Inferior parietal cortex (tissue), 1 donor: ENCODE results near the gene SPTSSA.
"Not testable (repeated sequence)": the region's sequence is repeated elsewhere in the genome, so short reads cannot be mapped to it uniquely, and the experiment has no call there.

Experiments
- DNase-seq: peaks from one replicate; pipeline ENCODE4 v3.0.0-alpha.2; 2016; ENCODE audit errors: extremely low spot score

Gene SPTSSA, protein sequence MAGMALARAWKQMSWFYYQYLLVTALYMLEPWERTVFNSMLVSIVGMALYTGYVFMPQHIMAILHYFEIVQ

DNA sequence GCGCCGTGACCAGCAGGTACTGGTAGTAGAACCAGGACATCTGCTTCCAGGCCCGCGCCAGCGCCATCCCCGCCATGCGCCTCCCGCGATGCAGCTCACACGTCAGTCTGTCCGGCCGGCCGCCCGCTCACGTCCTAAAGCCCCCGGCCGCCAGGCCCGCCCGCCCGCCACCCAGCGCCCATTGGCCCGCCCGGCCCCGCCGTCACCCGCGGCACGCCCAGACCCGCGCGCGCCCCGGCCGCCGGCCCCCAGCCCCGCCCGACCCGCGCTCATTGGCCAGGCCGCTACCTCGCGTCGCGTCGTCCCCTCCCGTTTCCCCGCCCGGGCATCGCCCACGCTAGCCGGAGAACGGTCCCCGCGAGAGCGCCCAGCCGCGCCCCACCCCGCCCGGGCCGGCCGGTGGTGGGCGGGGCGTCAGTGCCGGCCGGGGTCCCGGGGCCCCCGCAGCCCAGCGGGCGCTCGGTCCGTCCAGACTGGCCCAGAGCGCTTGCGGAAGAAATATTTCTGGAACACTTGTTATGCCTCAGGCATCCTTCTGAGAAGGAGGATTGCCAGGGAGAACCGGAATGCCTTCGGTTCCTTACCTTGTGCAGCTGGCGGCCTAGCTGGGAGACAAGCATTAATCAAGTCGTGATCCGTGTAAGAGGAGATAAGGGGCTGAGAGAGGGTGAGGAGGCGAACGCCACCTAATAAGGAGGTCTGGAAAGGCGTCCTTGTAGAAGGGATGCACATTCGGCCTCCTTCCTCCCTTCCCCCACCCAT is at the start of gene SPTSSA:
SPTSSA (minus strand) TSS at position 109 of the 762 bp plus-strand sequence; CDS start at position 76, 33 bp downstream.
- DNase-seq, result peak; percentile 75

DNA sequence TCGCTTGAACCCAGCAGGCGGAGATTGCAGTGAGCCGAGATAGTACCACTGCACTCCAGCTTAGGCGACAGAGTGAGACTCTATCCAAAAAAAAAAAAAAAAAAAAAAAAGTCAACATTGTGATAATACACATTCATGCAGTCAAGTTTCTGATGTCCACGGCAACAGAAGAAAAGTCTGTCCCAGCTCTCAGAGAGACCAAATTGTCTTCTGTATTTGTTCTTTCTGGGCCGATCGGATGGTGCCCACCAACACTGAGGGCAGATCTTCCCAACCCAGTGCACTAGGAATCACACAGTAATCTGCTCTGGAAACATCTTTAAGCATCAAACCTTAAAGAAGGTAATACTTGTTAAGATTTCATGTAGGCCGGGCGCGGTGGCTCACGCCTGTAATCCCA is 45.8 kb upstream of the SPTSSA start:
- no peak for DNase-seq

DNA sequence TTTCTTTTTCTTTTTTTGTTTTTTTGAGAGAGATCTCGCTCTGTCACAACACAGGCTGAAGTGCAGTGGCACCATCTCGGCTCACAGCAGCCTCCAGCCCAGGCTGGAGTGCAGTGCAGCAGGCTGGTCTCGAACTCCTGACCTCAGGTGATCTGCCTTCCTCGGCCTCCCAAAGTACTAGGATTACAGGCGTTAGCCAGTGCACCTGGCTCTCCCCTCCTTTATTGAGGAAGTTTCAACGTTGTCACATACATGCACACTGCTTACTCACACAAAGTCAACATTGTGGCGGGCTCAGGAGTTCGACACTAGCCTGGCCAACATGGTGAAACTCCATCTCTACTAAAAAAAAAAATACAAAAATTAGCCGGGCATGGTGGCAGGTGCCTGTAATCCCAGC is 45.4 kb upstream of the SPTSSA start:
- DNase-seq, result no peak

DNA sequence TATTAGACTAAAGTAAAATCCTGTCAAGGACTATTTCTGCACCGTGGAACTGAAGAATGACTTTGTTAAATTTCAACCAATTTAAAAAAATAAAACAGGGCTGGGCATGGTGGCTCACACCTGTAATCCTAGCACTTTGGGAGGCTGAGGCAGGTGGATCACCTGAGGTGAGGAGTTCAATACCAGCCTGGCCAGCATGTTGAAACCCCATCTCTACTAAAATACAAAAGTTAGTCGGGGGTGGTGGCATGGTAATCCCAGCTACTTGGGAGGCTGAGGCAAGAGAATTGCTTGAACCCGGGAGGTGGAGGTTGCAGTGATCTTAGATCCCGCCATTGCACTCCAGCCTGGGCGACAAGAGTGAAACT is 43.1 kb upstream of the SPTSSA start:
- DNase-seq, result not testable (repeated sequence)

DNA sequence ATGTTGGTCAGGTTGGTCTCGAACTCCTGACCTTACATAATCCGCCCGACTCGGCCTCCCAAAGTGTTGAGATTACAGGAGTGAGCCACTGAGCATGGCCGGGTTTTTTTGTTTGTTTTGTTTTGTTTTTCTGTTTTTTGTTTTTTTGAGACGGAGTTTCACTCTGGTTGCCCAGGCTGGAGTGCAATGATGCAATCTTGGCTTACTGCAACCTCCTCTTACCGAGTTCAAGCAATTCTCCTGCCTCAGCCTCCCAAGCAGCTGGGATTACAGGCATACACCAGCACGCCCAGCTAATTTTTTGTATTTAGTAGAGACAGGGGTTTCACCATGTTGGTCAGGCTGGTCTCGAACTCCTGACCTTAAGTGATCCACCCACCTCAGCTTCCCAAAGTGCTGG is 42.0 kb upstream of the SPTSSA start:
- not testable (repeated sequence) for DNase-seq

DNA sequence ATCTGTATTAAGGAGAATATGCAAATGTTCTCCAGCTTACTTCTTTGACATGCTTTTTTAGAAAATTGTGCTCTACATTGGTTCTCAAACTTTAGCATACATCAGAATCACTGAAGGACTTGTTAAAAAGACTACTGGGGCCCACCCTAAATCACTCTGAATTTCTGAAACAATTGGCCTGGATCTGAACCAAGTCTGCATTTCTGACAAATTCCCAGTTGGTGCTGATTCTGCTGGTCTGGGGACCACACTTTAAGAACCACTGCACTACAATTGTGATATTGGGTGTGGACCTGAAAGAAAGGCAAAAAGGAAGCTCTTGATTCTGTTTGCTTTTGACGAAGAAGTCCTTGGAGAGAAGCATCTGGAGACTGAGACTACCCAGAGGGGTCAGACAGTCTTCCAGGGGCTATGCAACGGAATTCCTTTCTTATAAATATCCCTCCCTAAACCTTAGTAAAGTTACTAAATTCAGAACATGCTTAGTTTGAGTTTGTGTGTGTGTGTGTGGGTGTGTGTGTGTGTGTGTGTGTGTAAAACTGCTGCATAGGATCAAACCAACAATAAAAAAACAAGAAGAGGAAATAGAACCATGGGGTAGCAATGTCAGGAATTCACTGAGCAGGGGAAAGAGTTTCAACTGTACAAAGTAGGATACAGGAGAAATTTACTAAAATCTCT is 40.6 kb upstream of the SPTSSA start:
- no peak for DNase-seq

DNA sequence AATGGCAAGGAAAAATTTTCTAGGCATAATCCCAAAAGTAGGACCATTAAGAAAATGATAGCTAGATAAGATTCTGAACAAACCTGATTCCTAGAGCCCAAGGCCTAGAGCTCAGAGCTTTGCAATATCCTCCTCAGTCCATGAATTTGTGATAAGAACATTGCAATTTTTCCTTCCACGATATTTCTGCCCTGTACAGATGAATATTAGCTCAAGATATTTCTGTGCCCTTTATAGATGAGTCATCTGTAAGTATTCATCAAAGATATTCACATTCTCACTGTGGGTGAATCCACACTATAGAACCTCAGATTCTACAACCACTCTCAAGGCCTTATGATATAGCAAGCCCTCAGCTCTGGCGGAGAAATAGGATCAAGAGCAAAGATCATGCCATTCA is 40.0 kb upstream of the SPTSSA start:
- DNase-seq, result no peak

DNA sequence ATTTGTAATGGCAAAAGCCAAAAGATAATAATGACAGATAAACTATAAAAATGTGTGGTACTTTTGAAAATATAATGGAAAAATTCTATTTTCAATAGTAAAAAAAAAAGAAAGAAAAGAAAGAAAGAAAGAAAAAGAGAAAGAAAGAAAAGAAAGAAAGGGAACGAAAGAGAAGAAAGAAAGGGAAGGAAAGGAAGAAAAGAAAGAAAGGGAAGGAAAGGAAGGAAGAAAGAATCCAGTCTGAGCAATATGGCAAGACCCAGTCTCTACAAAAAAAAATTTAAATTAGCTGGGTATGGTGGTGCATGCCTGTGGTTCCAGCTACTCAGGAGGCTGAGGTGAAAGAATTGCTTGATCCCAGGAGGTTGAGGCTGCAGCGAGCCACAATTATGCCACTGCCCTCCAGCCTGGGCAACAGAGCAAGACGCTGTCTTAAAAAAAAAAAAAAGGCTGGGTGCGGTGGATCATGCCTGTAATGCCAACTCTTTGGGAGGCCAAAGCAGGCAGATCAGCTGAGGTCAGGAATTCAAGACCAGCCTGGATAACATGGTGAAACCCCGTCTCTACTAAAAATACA is 39.1 kb upstream of the SPTSSA start:
- no peak for DNase-seq

DNA sequence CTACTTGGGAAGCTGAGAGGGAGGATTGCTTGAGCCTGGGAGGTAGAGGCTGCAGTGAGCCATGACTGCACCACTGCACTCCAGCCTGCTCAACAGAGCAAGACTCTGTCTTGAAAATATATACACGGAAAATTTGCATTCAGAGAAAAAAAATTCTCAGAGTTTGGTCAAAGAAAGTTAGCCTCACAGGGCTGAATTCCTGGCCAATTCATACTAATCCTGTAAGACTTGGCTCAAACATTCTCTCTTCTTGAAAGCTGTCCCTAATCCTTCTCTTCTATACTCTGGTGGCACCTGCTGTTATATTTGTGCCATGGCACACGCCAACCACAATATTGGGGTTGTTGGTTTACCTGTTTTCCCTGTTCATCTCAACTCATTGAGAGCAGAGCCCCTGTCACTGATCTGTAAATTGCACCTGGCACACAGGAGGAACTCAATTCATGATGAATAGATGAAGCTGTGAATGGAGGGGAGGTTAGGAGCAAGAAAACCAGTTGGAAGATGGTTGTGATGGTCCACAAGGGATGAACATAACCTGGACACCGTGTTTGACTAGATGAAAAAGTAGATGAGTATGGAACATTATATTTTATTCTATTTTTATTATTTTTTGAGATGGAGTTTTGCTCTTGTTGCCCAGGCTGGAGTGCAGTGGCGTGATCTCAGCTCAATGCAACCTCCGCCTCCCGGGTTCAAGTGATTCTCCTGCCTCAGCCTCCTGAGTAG is 36.8 kb upstream of the SPTSSA start:
- no peak for DNase-seq

DNA sequence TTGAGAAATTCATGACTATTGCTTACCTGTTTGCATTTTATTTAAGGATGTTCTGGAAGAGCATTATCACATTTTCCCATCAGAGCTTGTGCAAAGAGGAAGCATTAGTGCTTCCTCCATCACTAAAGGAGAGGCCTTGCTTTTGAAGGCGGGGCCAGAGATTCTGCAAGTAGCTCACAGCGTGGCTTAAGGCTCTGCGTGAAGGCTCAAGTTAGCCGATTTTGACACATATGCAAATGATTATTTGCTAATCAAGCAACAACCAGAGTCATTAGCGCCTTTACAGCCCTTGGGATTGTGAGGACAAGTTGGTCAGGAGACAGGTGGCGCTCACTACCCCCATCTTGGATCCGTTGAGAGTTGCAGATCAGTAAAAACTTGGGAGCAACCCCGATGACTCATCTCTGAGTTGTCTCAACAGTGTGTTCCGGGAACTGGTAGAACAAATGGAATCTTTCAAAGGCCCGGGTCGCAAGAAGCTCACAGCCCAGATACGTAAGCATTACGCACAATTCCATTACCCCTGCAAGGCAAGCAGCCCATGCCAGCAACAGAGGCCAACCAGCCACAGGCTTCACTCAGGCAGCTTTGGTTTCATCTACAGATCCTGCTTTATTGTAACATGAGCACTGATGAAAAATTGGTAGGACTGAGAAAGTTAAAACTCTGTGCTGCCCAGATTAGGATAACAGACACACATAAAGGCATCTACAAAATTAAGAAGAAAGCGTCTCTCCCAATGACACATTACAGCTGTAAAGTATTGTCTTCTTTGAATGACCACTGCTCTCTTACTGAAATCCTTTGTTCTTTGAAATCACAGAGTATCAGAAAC is 34.9 kb upstream of the SPTSSA start:
- DNase-seq, result peak; percentile 58

DNA sequence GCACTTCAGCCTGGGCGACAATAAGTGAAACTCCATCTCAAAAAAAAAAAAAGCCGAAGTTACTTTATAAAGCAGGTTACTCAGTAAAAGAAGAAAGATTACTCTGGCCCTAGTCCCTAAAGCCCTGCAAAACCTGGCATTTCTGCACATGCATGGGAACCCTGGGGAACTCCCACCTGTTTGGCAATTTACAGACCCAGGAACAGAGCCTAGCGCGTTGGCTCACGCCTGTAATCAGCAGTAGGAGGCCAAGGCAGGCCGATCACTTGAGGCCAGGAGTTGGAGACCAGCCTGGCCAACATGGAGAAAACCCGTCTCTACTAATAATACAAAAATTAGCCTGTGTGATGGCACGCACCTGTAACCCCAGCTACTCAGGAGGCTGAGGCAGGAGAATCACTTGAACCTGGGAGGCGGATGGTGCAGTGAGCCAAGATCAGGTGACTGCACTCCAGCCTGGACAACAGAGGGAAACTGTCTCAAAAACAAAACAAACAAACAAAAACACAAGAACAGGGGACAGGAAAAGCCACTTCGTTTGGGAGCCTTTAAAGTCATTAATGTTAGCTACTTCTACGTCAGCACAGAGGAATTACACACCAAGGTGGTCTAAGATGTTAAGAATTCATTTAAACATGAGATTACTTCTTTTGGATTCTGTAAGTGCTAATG is 34.1 kb upstream of the SPTSSA start:
- no peak for DNase-seq

DNA sequence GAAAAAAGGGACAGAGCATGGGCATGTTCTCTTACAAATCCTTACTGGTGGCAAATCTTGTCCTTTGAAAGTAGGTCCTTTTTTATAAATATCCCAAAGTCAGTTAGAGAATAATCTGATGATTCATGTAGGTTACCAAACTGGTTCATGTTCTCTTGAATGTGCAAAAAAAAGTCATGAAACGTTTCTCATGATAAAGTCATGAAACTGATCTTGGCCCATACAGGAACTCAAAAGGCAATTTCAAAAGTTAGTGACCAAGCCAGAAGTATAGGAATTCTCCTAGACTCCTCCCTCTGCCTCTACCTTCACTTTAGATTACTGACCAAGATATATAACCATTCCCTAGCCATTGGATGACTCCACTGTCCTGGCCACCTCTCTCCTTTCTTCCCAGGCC is 27.3 kb upstream of the SPTSSA start:
- no peak for DNase-seq

DNA sequence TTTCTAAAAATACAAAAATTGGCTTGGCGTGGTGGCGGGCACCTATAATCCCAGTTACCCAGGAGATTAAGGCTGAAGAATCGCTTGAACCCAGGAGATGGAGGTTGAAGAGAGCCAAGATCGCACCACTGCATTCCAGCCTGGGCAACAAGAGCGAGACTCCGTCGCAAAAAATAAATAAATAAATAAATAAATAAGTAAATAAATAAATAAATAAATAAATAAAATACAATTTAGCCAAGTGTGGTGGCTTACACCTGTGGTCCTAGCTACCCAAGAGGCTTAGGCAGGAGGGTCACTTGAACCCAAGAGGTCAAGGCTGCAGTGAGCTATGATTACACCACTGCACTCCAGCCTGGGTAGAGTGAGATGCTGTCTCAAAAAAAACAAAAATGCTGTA is 26.5 kb upstream of the SPTSSA start:
- no peak for DNase-seq

DNA sequence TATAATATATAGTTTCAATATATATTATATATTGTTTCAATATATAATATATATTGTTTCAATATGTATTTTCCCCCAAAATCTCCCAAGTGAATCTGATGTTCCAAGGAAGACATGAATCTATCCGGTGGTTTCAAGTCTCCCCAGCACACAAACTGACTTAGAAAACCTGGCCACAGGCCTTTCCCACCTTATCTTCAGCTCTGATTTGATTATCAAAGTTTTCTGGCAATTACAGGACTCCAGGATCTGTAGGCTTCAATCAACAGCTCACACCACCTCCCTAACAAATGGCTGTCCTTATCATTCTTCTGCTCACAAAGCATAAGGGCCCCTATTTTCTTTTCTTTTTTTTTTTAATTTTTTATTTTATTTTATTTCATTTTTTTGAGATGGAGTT is 22.7 kb upstream of the SPTSSA start:
- DNase-seq, result no peak

DNA sequence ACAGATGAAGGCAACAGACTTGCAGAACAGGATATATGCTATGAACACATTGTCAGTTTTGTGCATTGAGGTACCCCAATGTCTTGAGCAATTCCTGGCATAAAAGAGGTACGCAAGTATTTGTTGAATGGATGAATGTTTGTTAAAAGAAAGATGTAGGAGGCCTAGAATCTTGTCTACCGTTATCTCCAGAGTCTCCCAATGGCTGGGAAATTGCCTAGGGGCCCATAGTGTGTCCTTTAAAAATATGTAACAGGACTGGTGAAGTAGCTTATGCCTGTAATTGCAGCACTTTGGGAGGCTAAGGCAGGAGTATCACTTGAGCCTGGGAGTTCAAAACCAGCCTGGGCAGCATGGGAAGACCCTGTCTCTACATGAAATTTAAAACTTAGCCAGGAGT is 20.4 kb upstream of the SPTSSA start:
- no peak for DNase-seq

DNA sequence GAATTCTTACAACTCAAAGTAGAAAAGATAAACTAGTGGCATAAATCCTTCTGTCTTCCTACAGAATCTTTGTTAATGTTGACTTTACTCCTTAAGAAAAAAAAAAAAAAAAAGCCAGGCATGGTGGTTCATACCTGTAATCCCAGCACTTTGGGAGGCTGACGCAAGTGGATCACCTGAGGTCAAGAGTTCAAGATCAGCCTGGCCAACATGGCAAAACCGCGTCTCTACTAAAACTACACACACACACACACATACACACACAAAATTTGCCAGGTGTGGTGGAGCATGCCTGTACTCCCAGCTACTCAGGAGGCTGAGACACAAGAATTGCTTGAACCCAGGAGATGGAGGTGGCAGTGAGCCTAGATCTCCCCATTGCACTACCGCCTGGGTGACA is 17.7 kb upstream of the SPTSSA start:
- DNase-seq, result no peak

DNA sequence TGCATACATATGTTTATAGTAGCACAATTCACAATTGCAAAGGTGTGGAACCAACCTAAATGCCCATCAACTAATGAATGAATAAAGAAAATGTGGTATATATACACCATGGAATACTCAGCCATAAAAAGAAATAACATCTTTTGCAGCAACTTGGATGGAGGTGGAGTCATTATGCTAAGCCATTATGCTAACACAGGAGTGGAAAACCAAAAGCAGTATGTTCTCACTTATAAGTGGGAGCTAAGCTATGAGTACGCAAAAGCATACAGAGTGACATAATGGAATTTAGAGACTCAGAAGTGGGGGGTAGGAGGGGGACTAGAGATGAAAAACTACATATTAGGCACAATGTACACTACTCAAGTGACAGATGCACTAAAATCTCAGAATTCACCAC is 16.2 kb upstream of the SPTSSA start:
- DNase-seq, result no peak

DNA sequence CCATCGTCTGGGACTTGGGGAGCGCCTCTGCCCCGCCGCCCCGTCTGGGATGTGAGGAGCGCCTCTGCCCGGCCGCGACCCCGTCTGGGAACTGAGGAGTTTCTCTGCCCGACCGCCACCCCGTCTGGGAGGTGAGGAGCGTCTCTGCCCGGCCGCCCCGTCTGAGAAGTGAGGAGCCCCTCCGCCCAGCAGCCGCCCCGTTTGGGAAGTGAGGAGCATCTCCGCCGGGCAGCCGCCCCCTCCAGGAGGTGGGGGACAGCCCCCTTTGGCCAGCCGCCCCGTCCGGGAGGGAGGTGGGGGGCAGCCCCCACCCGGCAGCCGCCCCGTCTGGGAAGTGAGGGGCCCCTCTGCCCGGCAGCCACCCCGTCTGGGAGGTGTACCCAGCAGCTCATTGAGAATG is 14.0 kb upstream of the SPTSSA start:
- not testable (repeated sequence) for DNase-seq

DNA sequence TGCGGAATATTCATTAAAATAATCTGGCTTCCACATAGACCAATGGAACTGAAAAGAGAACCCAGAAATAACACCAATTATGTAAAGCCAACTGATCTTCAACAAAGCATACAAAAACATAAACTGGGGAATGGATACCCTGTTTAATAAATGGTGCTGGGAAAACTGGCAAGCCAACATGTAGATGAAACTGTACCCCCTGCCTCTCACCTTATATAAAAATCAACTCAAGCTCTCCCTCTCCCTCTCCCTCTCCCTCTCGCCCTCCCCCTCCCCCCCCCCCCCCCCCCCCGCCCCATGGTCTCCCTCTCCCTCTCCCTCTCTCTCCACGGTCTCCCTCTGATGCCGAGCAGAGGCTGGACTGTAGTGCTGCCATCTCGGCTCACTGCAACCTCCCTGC is 13.1 kb upstream of the SPTSSA start:
- DNase-seq, result no peak

DNA sequence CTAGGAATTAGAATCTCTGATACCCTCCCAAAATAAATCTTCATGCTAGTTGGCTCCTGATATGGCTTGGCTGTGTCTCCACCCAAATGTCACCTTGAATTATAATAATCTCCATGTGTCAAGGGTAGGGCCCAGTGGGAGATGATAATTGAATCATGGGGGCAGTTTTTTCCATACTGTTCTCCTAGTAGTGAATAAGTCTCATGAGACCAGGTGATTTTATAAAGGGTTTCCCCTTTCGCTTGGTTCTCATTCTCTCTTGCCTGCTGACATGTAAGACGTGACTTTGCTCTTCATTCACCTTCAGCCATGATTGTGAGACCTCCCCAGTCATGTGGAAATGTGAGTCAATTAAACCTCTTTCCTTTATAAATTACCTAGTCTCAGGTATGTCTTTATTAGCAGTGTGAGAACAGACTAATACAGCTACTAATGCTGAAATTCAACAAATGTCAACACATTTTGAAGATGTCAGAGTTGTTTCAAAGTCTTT is 12.2 kb upstream of the SPTSSA start:
- DNase-seq, result no peak
